Measurements from ENCODE around the gene MPHOSPH9. TPM values are rescaled to one million over a fixed set of nuclear protein-coding genes. Genes with fewer than 3 reads are reported as not detected.

MPHOSPH9 gene
- total and polyA plus RNA-seq, 2 donors (not counting 3 experiments of a cell fraction or from before 2014, with no cell fraction given): 7.8 to 42.4 TPM

GRCh38 chr12:123282111-123282510 lies 49.2 kb upstream of the MPHOSPH9 start:
- no peaks in the 10 kb centered on the region for H3K36me3 ChIP-seq (ENCODE audit: control insufficient read depth in 2 of 2, extremely low read depth in 1 of 2, insufficient read depth in 2 of 2, low read length in 2 of 2)
- no peaks in the 10 kb centered on the region for H3K79me2 ChIP-seq (ENCODE audit: control insufficient read depth, insufficient read depth, low read length)
- TF ChIP-seq GATA2 (IDR thresholded peaks at IDR 0.05; ENCODE audit: insufficient read depth, insufficient read length, low read depth, low read length): no peak
- no peak for TF ChIP-seq EZH2 (IDR thresholded peaks at IDR 0.05; ENCODE audit: borderline replicate concordance, low read depth, low read length, severe bottlenecking)
- TF ChIP-seq POLR2A (IDR thresholded peaks at IDR 0.05; ENCODE audit: low read depth, low read length): no peak
- no peak for TF ChIP-seq POLR2AphosphoS5 (IDR thresholded peaks at IDR 0.05; ENCODE audit: insufficient read depth, low read depth, low read length)
- TF ChIP-seq JUN (IDR thresholded peaks at IDR 0.05; ENCODE audit: borderline replicate concordance, insufficient read depth, insufficient read length, low read depth): no peak
- DNase-seq (ENCODE audit: low read depth, low spot score) (no peak), FAIRE-seq (no peak)
- H3K9me3 ChIP-seq (replicated peaks; ENCODE audit: control insufficient read depth, insufficient read depth, low read length): no peaks in the 10 kb centered on the region
- H3K27ac ChIP-seq (ENCODE audit: insufficient read depth, low read depth, low read length): no peak overlapping the region
- H3K4me3 ChIP-seq (replicated peaks in 1 of 3; ENCODE audit: insufficient read depth in 1 of 3, low read depth in 1 of 3, low read length in 3 of 3): no peak overlapping the region
- dilution Hi-C loops (cut with MboI; ENCODE audit: extremely low pct_ligation_motif_present, low sequenced_read_pairs) (loop anchor here (25.0 kb wide), 1 partner anchor 330 kb away; the partner anchor contains the start of gene DDX55), intact Hi-C loops (cut with micrococcal nuclease) (no loop called here)
- H4K20me1 ChIP-seq (replicated peaks; ENCODE audit: control insufficient read depth, extremely low read depth, insufficient read depth, low read length): no peaks in the 10 kb centered on the region
- H3K9ac ChIP-seq (replicated peaks; ENCODE audit: extremely low read depth, insufficient read depth, low read length): no peak overlapping the region
- H3K27me3 ChIP-seq (ENCODE audit: control insufficient read depth in 2 of 2, insufficient read depth in 2 of 2, low read length in 2 of 2): no peaks in the 10 kb centered on the region
- ChIA-PET POLR2A (no interaction called here), CTCF (interaction anchor here (1.4 kb wide), 1 partner anchor 300 kb away, joined by 3 read pairs; no protein-coding TSS in a partner anchor)
- H3K9me1 ChIP-seq (replicated peaks; ENCODE audit: control insufficient read depth, extremely low read depth, insufficient read depth, low read length): no peaks in the 10 kb centered on the region
- no TSS peak for BruUV-seq (replicated peaks)
- peaks cover 11% of the 10 kb centered on the region for H3K4me1 ChIP-seq (ENCODE audit: control insufficient read depth, extremely low read depth, insufficient read depth, low read length)
- no peak overlapping the region for H3K4me2 ChIP-seq (ENCODE audit: insufficient read depth, low read length)
- H2AFZ ChIP-seq (ENCODE audit: low read depth, low read length): no peak overlapping the region

DNA sequence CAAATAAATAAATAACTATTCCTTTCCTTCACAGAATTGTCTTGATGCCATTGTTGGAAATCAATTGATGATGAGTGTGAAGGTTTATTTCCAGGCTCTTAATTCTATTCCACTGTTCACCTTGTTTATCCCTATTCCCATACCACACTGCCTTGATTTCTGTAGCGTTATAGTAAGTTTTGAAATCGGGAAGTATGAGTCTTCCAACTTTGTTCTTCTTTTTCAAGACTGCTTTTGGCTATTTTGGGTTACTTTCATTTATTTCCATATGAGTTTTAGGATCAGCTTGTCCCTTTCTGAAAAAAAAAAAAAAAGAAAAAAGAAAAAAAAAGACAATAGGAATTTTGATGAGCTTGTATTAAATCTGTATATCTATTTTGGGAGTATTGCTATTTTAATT lies 48.0 kb upstream of the MPHOSPH9 start:
- no peak for TF ChIP-seq MYC (IDR thresholded peaks at IDR 0.05; ENCODE audit: low read depth, low read length)
- TF ChIP-seq GATA2 (IDR thresholded peaks at IDR 0.05; ENCODE audit: insufficient read depth, insufficient read length, low read depth, low read length): no peak
- TF ChIP-seq FOS (IDR thresholded peaks at IDR 0.05; ENCODE audit: borderline replicate concordance, insufficient read depth, low read length): no peak
- TF ChIP-seq POLR2A (IDR thresholded peaks at IDR 0.05; ENCODE audit: low read depth, low read length): no peak
- TF ChIP-seq POLR2AphosphoS5 (IDR thresholded peaks at IDR 0.05; ENCODE audit: insufficient read depth, low read depth, low read length): no peak
- TF ChIP-seq, protein P1, sequence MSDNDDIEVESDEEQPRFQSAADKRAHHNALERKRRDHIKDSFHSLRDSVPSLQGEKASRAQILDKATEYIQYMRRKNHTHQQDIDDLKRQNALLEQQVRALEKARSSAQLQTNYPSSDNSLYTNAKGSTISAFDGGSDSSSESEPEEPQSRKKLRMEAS (IDR thresholded peaks at IDR 0.05; ENCODE audit: insufficient read depth, insufficient read length): no peak
- dilution Hi-C loops (cut with MboI; ENCODE audit: extremely low pct_ligation_motif_present, low sequenced_read_pairs): loop anchor here (25.0 kb wide), 1 partner anchor 331 kb away; the partner anchor contains the start of gene DDX55
- FAIRE-seq (no peak), DNase-seq (ENCODE audit: low read depth, low spot score) (no peak)
- H3K36me3 ChIP-seq (ENCODE audit: control insufficient read depth in 2 of 2, extremely low read depth in 1 of 2, insufficient read depth in 2 of 2, low read length in 2 of 2): no peaks in the 10 kb centered on the region
- no peak overlapping the region for H3K4me2 ChIP-seq (ENCODE audit: insufficient read depth, low read length)
- no peaks in the 10 kb centered on the region for H4K20me1 ChIP-seq (replicated peaks; ENCODE audit: control insufficient read depth, extremely low read depth, insufficient read depth, low read length)
- H3K9me3 ChIP-seq (replicated peaks; ENCODE audit: control insufficient read depth, insufficient read depth, low read length): no peaks in the 10 kb centered on the region
- H3K9me1 ChIP-seq (replicated peaks; ENCODE audit: control insufficient read depth, extremely low read depth, insufficient read depth, low read length): no peaks in the 10 kb centered on the region
- H3K4me3 ChIP-seq (replicated peaks in 1 of 3; ENCODE audit: insufficient read depth in 1 of 3, low read depth in 1 of 3, low read length in 3 of 3): no peak overlapping the region
- H3K27ac ChIP-seq (ENCODE audit: insufficient read depth, low read depth, low read length): no peak overlapping the region
- POLR2A ChIA-PET: no interaction called here
- no peak overlapping the region for H2AFZ ChIP-seq (ENCODE audit: low read depth, low read length)
- no peaks in the 10 kb centered on the region for H3K79me2 ChIP-seq (ENCODE audit: control insufficient read depth, insufficient read depth, low read length)
- H3K27me3 ChIP-seq (ENCODE audit: control insufficient read depth in 2 of 2, insufficient read depth in 2 of 2, low read length in 2 of 2): no peaks in the 10 kb centered on the region
- no TSS peak for BruUV-seq (replicated peaks)
- intact Hi-C loops (cut with micrococcal nuclease): no loop called here
- CTCF ChIA-PET: interaction anchor here (1.4 kb wide), 1 partner anchor 301 kb away, joined by 3 read pairs; no protein-coding TSS in a partner anchor
- H3K4me1 ChIP-seq (ENCODE audit: control insufficient read depth, extremely low read depth, insufficient read depth, low read length): peaks cover 11% of the 10 kb centered on the region
- no peak overlapping the region for H3K9ac ChIP-seq (replicated peaks; ENCODE audit: extremely low read depth, insufficient read depth, low read length)
